Measurements from ENCODE around the gene SNRK.
A peak's percentile ranks its signal among the peaks of the same experiment; 100 is the strongest.

The SNRK gene

DNA sequence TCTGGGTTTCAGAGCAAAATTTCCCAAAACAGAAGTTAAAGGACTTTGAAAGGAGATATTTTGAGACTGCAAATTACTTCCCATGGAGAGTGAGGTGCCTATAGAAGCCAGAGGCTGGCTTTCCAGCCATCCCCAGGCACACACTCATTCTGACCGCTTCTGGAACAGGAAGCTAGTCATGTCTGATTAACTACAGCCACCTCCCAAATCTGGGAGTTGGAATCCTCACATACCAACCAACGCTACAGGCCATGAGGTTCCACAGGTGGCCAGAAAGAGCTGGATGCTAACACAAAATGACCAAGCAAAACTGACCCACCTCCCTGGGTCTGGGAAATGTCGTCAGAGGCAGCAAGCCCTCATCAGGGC, 87.2 kb downstream of the SNRK start:
- peak; percentile 26 for DNase-seq

DNA sequence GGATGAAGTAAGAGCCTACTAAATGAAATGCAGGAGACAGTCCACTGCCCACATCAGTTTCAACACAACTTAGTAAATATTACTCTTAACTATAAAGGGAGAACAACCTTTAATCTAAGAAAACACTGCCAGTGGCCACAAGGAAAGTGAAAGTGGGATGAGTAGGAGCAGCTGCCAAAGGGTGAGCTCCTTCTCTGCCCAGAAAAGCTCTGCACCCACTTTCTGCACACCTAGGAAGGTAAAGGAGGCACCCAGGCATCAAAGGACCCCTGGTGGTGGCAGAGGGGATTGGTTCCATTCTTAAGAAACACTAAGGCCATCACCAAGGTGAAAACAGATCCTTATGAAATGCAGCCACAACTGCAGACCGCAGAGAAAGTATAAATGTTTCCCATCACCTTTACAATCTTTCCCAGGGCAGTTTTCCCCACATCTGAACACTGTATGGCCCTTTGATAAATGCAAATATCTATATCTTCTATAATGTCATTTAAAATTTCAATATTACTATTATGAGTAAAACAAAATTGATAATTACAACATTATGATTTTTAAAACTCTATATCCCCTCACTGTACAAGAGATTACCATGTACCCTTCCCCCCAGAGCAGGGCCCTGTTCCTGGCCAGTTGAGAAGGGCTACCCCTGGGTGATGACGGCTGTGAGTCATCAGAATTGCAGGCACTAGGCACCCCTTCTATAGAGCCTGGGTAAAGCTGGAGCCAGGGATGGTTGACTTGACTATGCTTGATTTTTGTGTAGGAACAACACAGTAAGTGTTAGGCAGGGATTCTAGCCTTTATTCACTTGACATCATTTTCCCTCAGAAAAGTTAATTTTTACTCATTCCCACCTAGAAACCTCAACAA, 92.0 kb downstream of the SNRK start:
- peak; percentile 27 for DNase-seq

DNA sequence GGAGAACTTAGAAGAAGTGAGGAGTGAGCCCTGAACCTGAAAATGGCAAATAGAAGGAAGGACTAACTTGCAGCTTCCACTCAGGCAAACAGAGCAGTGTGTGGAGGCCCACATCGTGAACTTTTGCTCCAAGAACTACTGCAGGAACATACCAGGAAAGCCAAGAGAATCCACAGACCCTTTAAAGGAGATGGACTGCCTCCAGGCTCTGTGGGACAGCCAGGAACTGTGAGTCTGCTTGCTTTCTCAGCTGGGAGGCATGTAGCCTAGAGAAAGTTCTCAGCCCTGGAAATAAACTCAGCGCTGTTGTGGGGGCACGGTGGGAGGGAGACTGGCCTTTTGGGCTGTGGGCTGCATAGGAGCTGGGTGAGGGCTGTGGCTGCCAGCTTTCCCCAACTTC, 93.0 kb downstream of the SNRK start:
- DNase-seq, result peak; percentile 51

DNA sequence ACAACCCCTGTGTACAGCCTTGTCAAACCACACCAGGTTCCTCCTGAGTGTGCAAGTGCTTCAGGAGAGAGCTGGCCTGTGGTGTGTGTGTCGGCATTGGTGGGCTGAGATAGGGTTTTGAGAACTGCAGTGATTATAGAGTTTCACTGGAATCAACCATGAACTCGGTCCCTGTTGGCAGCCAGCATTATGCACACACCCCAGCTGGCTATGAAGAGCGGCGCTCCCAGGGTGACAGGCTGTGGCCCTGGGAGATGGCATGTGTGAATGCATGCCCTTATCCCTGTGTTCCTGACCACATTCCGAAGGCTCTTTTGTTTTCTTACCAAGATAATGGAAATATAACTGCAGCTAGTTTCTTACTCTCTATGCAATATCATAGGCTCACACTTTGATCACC, 101.8 kb downstream of the SNRK start:
- no peak for DNase-seq

DNA sequence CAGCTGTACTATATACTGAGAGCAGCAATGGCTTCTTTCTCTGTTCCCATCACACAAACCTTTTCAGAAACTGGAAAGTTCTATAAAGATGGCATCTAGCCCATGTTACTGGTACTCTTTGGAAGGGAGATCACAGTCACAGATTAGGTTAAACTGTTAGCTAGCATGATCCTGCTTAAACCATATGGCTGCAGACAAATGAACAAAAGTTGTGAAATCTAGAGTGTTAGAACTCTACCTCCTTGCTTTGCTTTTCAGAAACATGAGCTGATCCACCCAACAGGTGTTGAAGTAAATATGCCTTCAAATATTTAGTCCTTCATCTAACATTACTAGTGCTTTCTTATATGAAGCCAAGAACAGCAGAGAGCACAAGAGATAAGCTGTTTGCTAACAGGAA, 102.6 kb downstream of the SNRK start:
- DNase-seq, result no peak

DNA sequence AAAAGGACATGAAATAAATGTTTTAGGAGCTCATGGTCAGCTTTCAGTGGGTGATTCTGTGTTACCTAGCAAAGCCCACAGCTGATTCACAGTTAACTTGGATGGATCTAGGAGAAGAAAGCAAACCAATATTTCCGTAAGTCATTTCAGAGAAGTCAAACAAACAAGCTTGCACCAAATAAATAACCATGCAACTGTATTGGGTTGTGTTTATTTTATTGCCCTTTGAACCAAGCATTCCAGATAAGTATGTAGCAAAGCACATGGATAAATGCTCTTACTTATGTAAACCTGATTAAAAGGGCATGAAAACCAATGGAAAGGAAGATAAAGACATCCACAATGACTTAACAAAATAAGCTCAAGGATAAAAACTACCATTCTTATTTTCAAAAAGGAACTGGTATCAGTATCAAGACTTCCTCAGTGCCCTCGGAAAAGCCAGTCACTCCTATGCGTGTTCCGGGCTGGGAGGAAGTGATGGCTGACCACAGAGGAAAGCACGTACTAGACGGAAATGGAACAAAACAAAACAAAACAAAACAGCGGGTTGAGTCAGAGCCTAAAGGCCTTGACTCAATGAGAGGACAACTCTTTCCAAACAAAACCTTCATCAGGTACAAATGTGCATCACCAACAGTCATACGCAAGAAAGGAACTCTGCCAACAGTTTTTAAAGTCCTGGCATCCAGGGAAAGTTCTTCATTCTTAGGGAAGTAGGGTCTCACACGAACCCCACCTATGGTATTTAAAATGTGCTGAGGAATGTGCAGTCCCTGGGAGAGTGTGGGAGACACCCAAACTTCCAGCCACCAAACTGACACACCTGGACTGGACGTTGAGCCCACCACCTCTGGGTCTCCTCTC, 103.3 kb downstream of the SNRK start:
- DNase-seq, result no peak

DNA sequence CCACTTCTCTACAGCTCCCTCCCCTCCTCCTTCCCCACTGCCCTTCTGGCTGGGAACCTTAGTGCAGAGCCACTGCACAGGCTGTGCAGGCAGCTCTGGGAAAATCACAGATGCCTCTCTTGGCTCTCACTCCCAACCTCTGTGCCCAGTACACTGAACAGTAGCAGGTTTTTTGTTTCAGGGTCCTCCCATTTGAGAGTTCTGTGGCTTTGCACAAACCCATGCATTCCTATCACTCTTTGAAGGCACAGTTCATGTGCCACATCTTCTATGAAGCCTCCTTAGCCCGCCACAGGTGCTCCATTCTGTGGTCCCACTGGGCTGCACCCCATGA, 103.9 kb downstream of the SNRK start:
- DNase-seq, result no peak

DNA sequence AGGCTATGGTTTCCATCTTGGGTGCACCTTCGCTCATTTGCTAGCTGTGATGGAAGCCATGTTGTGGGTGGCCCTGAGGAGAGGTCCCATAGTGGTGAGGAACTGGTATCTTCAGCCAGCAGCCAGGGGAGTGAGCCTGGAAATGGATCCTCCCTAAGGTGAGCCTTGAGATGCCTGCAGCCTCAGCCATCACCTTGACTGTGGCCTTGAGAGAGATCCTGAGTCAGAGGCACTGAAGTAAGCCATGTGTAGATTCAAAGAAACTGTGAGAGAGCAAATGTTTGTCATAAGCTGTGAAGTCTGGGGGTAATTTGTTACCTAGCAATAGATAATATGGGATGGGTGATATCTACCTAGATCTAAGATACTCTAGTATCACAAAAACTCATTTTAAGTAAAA, 105.3 kb downstream of the SNRK start:
- no peak for DNase-seq

DNA sequence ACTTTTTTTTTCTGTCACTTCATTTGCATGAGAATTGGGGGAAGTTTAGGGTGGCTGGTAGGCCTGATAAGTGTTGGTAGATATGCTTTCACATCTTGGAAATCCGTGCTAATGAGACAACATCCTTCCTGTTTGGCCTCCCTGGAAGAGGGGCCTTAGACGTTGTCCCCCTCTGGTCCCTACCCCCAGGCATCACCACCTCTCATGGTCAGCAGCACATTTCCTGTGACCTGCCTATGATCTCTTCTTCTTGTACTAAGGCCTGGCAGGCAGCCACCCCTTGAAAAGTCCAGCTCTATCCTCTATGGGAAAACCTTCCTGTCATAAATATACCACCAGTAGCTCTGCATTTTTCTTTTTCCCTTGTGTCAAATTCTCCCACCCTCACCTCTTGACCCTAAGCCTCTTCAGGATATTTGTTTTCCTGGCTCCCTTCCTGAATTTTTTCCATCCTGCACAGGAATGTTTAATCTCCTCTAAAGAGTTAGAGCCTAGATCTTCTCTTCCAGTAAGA, 107.8 kb downstream of the SNRK start:
- peak; percentile 43 for DNase-seq

DNA sequence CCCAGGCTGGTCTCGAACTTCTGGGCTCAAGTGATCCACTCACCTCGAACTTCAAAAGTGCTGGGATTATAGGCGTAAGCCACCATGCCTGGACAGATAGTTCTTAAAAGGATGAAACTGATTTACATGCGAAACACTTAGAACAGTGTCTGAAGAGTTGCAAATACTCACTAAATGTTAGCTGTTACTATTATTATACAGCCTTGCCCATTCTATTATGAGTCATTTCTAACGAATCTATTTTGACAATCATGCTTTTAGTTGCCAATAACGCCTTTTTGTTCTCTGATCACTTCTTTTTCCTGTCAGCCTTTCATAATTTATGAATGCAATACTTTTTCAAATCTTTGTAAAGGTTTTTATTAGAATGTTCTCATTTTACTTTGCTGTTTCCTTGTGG, 112.7 kb downstream of the SNRK start:
- DNase-seq, result no peak

DNA sequence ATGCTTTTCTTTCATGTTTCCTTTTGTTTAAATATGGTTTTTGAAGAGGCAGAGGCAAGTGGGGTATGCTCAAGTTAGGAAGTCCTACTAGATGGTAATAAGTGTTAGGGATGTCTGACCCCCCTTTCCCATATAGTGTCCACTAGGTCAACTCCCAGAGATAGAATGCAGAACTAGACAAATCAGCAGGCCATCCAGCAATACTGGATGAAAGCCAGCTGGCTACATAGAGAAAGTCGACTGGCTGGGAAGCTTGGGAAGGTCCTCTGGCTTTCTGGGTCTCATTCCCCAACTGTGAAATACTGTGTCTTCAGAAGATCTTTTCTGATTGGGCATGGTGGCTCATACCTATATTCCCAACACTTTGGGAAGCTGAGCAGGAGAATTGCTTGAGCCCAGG, 113.8 kb downstream of the SNRK start:
- DNase-seq, result no peak

Data from fibroblast of skin of right biceps (primary cell).